MM.1S (cell line): Measurements from ENCODE around the gene DIO3.

ENCODE experiments used
- EZH2 ChIP-seq: fragments of 300-600 bp; sonication (generic); optimal IDR thresholded peaks from 2 replicates; pipeline ENCODE3; 2017; ENCODE audit warnings: low read depth, mild to moderate bottlenecking, antibody characterized with exemption, low read length, mixed read lengths
- TF ChIP-seq, protein P1 (sequence below): fragments of 300-600 bp; sonication (generic); IDR thresholded peaks from 2 replicates; pipeline ENCODE4 v1.5.1; 2016; ENCODE audit warnings: antibody characterized with exemption, low read length, mixed read lengths

DNA sequence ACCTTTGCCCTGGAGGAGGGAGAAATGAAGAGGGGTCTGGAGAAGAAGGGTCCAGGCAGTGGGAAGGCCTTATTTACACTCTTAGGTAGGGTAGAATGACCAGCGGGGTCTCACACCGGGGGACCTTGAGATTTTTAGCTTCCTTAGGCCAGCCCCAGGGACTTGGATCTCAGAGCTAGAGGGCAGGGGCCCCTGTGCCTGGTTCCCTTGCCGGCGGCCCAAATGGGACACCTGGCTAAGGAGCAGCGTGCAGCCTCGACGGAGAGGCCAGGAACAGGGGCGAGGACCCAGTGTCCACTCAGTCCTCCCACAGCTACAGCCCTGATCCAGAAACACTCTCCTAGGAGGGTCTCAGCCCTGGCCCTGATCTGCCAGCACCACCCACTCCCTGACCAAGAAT is 41.8 kb downstream of the DIO3 start:
- TF ChIP-seq, protein P1, sequence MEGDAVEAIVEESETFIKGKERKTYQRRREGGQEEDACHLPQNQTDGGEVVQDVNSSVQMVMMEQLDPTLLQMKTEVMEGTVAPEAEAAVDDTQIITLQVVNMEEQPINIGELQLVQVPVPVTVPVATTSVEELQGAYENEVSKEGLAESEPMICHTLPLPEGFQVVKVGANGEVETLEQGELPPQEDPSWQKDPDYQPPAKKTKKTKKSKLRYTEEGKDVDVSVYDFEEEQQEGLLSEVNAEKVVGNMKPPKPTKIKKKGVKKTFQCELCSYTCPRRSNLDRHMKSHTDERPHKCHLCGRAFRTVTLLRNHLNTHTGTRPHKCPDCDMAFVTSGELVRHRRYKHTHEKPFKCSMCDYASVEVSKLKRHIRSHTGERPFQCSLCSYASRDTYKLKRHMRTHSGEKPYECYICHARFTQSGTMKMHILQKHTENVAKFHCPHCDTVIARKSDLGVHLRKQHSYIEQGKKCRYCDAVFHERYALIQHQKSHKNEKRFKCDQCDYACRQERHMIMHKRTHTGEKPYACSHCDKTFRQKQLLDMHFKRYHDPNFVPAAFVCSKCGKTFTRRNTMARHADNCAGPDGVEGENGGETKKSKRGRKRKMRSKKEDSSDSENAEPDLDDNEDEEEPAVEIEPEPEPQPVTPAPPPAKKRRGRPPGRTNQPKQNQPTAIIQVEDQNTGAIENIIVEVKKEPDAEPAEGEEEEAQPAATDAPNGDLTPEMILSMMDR = no peak
- TF ChIP-seq EZH2 = no peak
